ENCODE measurements around the gene FGD1.

FGD1 gene

GRCh38 chrX:54473993-54474859 is 21.8 kb downstream of the FGD1 start:
- peak; percentile 34 for DNase-seq (ENCODE audit: low read depth)

- no peak for DNase-seq (ENCODE audit: low read depth)
Observed at GRCh38 chrX:54470054-54470760, 25.8 kb downstream of the FGD1 start.

GRCh38 chrX:54452920-54453319 is 43.1 kb downstream of the FGD1 start:
- DNase-seq (ENCODE audit: low read depth), result peak; percentile 57

- DNase-seq (ENCODE audit: low read depth), result no peak
Observed at GRCh38 chrX:54449929-54450328, 46.1 kb downstream of the FGD1 start.

GRCh38 chrX:54447461-54447860 is 48.6 kb downstream of the FGD1 start:
- DNase-seq (ENCODE audit: low read depth), result peak; percentile 22

GRCh38 chrX:54446084-54446483 is 50.0 kb downstream of the FGD1 start:
- no peak for DNase-seq (ENCODE audit: low read depth)

- no peak for DNase-seq (ENCODE audit: low read depth)
Observed at GRCh38 chrX:54444752-54445151, 51.3 kb downstream of the FGD1 start.

GRCh38 chrX:54442790-54443189 is 53.2 kb downstream of the FGD1 start:
- no peak for DNase-seq (ENCODE audit: low read depth)

GRCh38 chrX:54439960-54440871 is 55.8 kb downstream of the FGD1 start, which contains the start of gene TSR2:
Gene TSR2 (plus strand): TSS chrX:54440404. CDS start chrX:54440422, 18 bp downstream.
- peak; percentile 88 for DNase-seq (ENCODE audit: low read depth)

- DNase-seq (ENCODE audit: low read depth), result no peak
Observed at GRCh38 chrX:54435121-54435520, 60.9 kb downstream of the FGD1 start.

- DNase-seq (ENCODE audit: low read depth), result no peak
Observed at GRCh38 chrX:54430519-54430918, 65.5 kb downstream of the FGD1 start.

- DNase-seq (ENCODE audit: low read depth), result no peak
Observed at GRCh38 chrX:54427837-54428424, 68.1 kb downstream of the FGD1 start.

GRCh38 chrX:54423161-54423888 is 72.7 kb downstream of the FGD1 start:
- peak; percentile 9 for DNase-seq (ENCODE audit: low read depth)

- no peak for DNase-seq (ENCODE audit: low read depth)
Observed at GRCh38 chrX:54422168-54422567, 73.9 kb downstream of the FGD1 start.

- no peak for DNase-seq (ENCODE audit: low read depth)
Observed at GRCh38 chrX:54419559-54420302, 76.3 kb downstream of the FGD1 start.

GRCh38 chrX:54416965-54417364 is 79.1 kb downstream of the FGD1 start:
- DNase-seq (ENCODE audit: low read depth), result no peak

GRCh38 chrX:54415534-54416350 is 80.3 kb downstream of the FGD1 start:
- no peak for DNase-seq (ENCODE audit: low read depth)

GRCh38 chrX:54413753-54414152 is 82.3 kb downstream of the FGD1 start:
- DNase-seq (ENCODE audit: low read depth), result no peak

- DNase-seq (ENCODE audit: low read depth), result no peak
Observed at GRCh38 chrX:54411732-54412131, 84.3 kb downstream of the FGD1 start.

All from ELR (cell line).